Purkinje cell (primary cell): Measurements from ENCODE around the gene FLT1. TPM values are rescaled to one million over a fixed set of nuclear protein-coding genes. Genes with fewer than 3 reads are reported as not detected.

Source experiments
- polyA plus RNA-seq: library from polyadenylated mRNA; unstranded; fragments of >200 nt; fragmentation: Nextera tagmentation; gene quantifications from 2 replicates; pipeline ENCODE4 v1.2.1, GENCODE V29; 2014

The FLT1 gene, protein sequence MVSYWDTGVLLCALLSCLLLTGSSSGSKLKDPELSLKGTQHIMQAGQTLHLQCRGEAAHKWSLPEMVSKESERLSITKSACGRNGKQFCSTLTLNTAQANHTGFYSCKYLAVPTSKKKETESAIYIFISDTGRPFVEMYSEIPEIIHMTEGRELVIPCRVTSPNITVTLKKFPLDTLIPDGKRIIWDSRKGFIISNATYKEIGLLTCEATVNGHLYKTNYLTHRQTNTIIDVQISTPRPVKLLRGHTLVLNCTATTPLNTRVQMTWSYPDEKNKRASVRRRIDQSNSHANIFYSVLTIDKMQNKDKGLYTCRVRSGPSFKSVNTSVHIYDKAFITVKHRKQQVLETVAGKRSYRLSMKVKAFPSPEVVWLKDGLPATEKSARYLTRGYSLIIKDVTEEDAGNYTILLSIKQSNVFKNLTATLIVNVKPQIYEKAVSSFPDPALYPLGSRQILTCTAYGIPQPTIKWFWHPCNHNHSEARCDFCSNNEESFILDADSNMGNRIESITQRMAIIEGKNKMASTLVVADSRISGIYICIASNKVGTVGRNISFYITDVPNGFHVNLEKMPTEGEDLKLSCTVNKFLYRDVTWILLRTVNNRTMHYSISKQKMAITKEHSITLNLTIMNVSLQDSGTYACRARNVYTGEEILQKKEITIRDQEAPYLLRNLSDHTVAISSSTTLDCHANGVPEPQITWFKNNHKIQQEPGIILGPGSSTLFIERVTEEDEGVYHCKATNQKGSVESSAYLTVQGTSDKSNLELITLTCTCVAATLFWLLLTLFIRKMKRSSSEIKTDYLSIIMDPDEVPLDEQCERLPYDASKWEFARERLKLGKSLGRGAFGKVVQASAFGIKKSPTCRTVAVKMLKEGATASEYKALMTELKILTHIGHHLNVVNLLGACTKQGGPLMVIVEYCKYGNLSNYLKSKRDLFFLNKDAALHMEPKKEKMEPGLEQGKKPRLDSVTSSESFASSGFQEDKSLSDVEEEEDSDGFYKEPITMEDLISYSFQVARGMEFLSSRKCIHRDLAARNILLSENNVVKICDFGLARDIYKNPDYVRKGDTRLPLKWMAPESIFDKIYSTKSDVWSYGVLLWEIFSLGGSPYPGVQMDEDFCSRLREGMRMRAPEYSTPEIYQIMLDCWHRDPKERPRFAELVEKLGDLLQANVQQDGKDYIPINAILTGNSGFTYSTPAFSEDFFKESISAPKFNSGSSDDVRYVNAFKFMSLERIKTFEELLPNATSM (N-terminal part only)
- 1.9 and 2.2 TPM in 2 replicates for polyA plus RNA-seq

DNA sequence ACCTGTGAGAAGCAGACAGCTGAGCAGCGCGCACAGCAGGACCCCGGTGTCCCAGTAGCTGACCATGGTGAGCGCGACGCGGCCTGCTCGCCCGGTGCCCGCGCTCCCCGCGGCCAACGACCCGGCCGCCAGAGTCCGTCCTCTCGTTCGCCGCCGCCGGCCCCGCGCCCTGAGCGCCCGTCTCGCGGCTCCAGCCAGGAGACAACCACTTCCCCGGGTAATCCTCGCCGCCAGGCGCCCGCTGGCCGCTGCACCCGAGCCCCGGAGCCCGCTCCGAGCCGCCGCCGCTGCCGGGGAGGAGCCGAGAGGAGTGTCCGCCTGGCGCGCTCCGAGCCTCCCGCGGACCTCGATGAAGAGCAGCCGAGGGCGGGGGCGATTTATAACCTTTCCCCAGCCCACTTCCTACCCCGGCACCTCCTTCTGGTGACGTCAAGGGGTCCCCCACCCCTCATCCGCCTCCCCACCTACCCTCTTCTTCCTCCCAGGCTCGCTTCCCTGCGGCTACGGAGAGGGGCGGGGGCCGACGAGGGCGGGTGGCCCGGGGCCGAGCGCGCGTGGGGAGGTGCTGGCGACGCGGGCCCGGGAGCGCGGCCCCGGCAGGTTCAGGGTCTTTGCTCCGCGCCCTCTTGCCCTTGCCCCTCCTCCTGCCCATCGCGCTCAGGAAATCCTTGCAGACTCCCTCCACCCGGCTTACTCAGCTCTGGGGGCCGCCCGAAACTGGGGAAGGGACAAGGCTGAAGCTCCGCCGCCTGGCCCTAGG, at the start of gene FLT1:
TSS of gene FLT1 (minus strand) at position 351 of the 760 bp plus-strand sequence. CDS start at position 66, 285 bp downstream.

Other genes starting within 250 kb of the FLT1 start
- 498 and 499 TPM in 2 replicates for gene POMP, start 164.0 kb upstream of the FLT1 start, polyA plus RNA-seq
- gene SLC46A3, start 223.8 kb upstream of the FLT1 start, polyA plus RNA-seq: 30.5 and 44.1 TPM in 2 replicates